Ascending aorta (tissue), 2 donors: Measurements from ENCODE around the gene FLVCR1. TPM values are rescaled to one million over a fixed set of nuclear protein-coding genes. Genes with fewer than 3 reads are reported as not detected.
"Not testable (repeated sequence)": the region's sequence is repeated elsewhere in the genome, so short reads cannot be mapped to it uniquely, and the experiment has no call there.

Experiments used
- DNase-seq, 2 donors: peaks; one replicate each; pipeline ENCODE4 v3.0.0-alpha.2; 2019; ENCODE audit warnings: low spot score in 2 of 2
- H3K27ac ChIP-seq, 2 donors: fragments of 200-600 bp; sonication (generic); one replicate each; pipeline ENCODE4 v1.5.1; 2016 to 2017; ENCODE audit warnings: mild to moderate bottlenecking in 1 of 2
- H3K27me3 ChIP-seq: fragments of 200-600 bp; sonication (generic); one replicate; pipeline ENCODE4 v1.5.1; 2017
- H3K36me3 ChIP-seq, 2 donors: fragments of 200-600 bp; sonication (generic); one replicate each; pipeline ENCODE4 v1.5.1; 2016
- H3K4me1 ChIP-seq, 2 donors: fragments of 200-600 bp; sonication (generic); one replicate each; pipeline ENCODE4 v1.5.1; 2016 to 2017; ENCODE audit warnings: mild to moderate bottlenecking in 1 of 2
- H3K4me3 ChIP-seq, 2 donors: fragments of 200-600 bp; sonication (generic); one replicate each; pipeline ENCODE4 v1.5.1; 2016 to 2017; ENCODE audit warnings: mild to moderate bottlenecking in 1 of 2
- H3K9me3 ChIP-seq, 2 donors: fragments of 200-600 bp; sonication (generic); one replicate each; pipeline ENCODE4 v1.5.1; 2016
- CTCF ChIP-seq, 3 experiments: fragments of 200-600 bp in 2 of 3; fragments of 450-650 bp in 1 of 3; sonication (generic) in 2 of 3; IDR thresholded peaks; one replicate each; pipeline ENCODE4 v1.5.1; 2016 to 2019; ENCODE audit warnings: antibody characterized with exemption in 3 of 3, mild to moderate bottlenecking in 1 of 3, moderate library complexity in 1 of 3
- intact Hi-C: fragments of 100-400 bp; cut with DNase I; formaldehyde crosslinking; loops from one replicate; pipeline ENCODE4 v1.15.1; 2023
- total RNA-seq: library from RNA; depleted of rRNA; stranded (reverse); fragments of >200 nt; gene quantifications from one replicate; pipeline ENCODE4 v1.1.0, GENCODE V29; 2016

The FLVCR1 gene
- total RNA-seq, 1 donor from 2014 or later: 5.7 TPM

GRCh38 chr1:212828395-212828794 lies 29.7 kb upstream of the FLVCR1 start:
- H3K4me1 ChIP-seq: no peaks in the 10 kb centered on the region
- intact Hi-C loops: no loop called here
- H3K36me3 ChIP-seq: no peaks in the 10 kb centered on the region
- no peaks in the 10 kb centered on the region for H3K27me3 ChIP-seq
- H3K9me3 ChIP-seq: peaks cover 7 to 9% of the 10 kb centered on the region in 2 donors
- H3K4me3 ChIP-seq: no peak overlapping the region
- no peak for TF ChIP-seq CTCF (IDR thresholded peaks at IDR 0.05)
- H3K27ac ChIP-seq: no peak overlapping the region
- DNase-seq: no peak

GRCh38 chr1:212833211-212834207 lies 24.6 kb upstream of the FLVCR1 start:
- H3K4me1 ChIP-seq, H3K9me3 ChIP-seq, H3K36me3 ChIP-seq, H3K27me3 ChIP-seq, DNase-seq, intact Hi-C loops, H3K4me3 ChIP-seq, H3K27ac ChIP-seq: not testable (repeated sequence)

GRCh38 chr1:212838145-212838544 lies 19.9 kb upstream of the FLVCR1 start:
- intact Hi-C loops: no loop called here

GRCh38 chr1:212844521-212844920 lies 13.6 kb upstream of the FLVCR1 start:
- DNase-seq, H3K27ac ChIP-seq, H3K4me3 ChIP-seq, H3K27me3 ChIP-seq, H3K4me1 ChIP-seq, H3K36me3 ChIP-seq, H3K9me3 ChIP-seq, intact Hi-C loops: not testable (repeated sequence)

More at GRCh38 chr1:212838145-212838544, 19.9 kb upstream of the FLVCR1 start:
- DNase-seq: no peak
- Histone ChIP-seq H3K9me3 (no peaks in the 10 kb centered on the region), H3K4me3 (no peak overlapping the region), H3K36me3 (no peaks in the 10 kb centered on the region), H3K27me3 (no peaks in the 10 kb centered on the region), H3K27ac (no peak overlapping the region), H3K4me1 (no peaks in the 10 kb centered on the region)
- TF ChIP-seq CTCF (IDR thresholded peaks at IDR 0.05): no peak

- H3K4me1 ChIP-seq: no peaks in the 10 kb centered on the region
- TF ChIP-seq CTCF (IDR thresholded peaks at IDR 0.05): no peak
- intact Hi-C loops: no loop called here
Measured at GRCh38 chr1:212847549-212847948, 10.5 kb upstream of the FLVCR1 start, which contains the start of gene SPATA45. TSS of gene SPATA45 (minus strand) at chr1:212847649. CDS start at chr1:212836149, 11,500 bp downstream.

GRCh38 chr1:212852105-212852688 lies 5.9 kb upstream of the FLVCR1 start:
- intact Hi-C loops: loop anchor here (10.0 kb wide), 2 partner anchors 397 to 817 kb away; partner anchors contain the start of genes DTL and INTS7

More at GRCh38 chr1:212847549-212847948, 10.5 kb upstream of the FLVCR1 start, which contains the start of gene SPATA45:
- Histone ChIP-seq H3K9me3 (no peaks in the 10 kb centered on the region), H3K27me3 (no peaks in the 10 kb centered on the region), H3K4me3 (no peak within 1 kb of the TSS), H3K36me3 (no peaks in the 10 kb centered on the region), H3K27ac (no peak within 1 kb of the TSS)
- no peak for DNase-seq

More at GRCh38 chr1:212852105-212852688, 5.9 kb upstream of the FLVCR1 start:
- no peaks in the 10 kb centered on the region for H3K36me3 ChIP-seq
- H3K27ac ChIP-seq: no peak overlapping the region
- TF ChIP-seq CTCF (IDR thresholded peaks at IDR 0.05): no peak
- no peak overlapping the region for H3K4me3 ChIP-seq
- no peaks in the 10 kb centered on the region for H3K27me3 ChIP-seq
- H3K4me1 ChIP-seq: peaks cover under 1 to 4% of the 10 kb centered on the region in 2 donors
- DNase-seq: no peak
- no peaks in the 10 kb centered on the region for H3K9me3 ChIP-seq
